HuH-7.5 (cell line): ENCODE results near the gene ANKRD13A.
A peak's percentile ranks its signal among the peaks of the same experiment; 100 is the strongest.
"Not testable (repeated sequence)": the region's sequence is repeated elsewhere in the genome, so short reads cannot be mapped to it uniquely, and the experiment has no call there.

Experiments
- DNase-seq: peaks from one replicate; pipeline ENCODE4 v3.0.0; 2011; ENCODE audit warnings: low spot score

Gene ANKRD13A

DNA sequence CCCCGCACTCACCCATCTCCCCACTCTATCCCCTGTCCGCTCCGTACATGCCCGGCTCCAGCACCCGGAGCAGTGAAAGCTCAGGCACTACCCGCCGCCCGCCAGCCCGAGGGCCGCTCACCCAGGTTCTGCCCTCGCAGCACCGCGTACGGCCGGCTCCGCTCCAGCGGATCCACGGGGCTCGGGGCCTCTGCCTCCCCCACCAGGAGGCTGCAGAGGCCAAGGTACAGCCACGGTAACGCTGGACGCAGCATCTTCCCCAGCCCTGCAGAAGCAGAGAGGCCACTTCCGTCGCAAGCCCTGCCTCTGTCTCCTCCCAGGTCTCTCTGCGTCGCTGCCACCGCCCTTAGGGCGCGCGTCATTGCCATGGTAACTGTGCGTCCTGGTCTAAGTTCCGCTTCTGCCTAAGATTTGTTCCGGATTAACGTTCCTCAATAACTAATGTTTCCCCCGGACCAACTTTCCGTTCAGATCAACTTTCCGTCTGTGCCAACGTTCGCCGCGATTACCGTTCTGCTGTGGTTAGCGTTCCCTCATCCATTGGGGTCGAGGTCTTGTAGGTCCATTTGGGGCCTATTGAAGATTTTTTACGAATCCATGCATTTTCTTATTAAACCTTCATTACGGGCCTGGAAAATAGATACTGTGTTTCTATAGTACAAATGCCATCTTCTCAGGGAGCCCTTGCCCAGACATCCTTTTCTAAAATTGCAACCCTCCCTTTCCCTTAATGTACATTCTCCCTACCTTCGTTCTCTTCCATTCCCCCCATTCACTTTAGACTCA, 49.2 kb downstream of the ANKRD13A start, which contains the start of gene C12orf76:
Gene C12orf76, minus strand, starts transcription at position 281 of the 786 bp plus-strand sequence. Its CDS starts 27 bp downstream, at position 254.
- DNase-seq = peak; percentile 83

DNA sequence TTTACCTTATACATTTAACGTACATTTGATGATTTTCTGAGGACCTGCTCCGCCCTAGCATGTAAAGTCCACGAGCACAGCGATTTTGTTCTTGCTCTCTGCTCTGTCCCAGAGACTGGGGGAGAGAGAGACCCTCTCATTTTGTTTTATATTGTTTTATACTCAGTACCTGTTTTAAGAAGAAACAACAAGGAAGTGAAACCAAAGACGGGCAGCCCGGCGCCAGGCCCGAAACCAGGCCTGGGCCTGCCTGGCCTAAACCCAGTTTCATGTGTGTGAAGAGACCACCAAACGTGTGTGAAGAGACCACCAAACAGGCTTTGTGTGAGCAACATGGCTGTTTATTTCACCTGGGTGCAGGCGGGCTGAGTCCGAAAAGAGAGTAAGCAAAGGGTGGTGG, 49.8 kb downstream of the ANKRD13A start:
- not testable (repeated sequence) for DNase-seq

DNA sequence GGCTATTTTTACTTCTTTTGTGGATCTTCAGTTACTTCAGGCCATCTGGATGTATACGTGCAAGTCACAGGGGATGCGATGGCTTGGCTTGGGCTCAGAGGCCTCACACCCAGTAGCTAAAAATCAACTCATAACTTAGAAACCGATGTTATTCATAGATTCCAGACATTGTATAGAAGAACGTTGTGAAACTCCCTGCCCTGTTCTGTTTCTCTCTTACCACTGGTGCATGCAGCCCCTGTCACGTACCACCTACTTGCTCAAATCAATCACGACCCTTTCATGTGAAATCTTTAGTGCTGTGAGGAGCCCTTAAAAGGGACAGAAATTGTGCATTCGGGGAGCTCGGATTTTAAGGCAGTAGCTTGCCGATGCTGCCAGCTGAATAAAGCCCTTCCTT, 50.4 kb downstream of the ANKRD13A start:
- DNase-seq = not testable (repeated sequence)

GRCh38 chr12:110050927-110051326, 51.7 kb downstream of the ANKRD13A start:
- no peak for DNase-seq

DNA sequence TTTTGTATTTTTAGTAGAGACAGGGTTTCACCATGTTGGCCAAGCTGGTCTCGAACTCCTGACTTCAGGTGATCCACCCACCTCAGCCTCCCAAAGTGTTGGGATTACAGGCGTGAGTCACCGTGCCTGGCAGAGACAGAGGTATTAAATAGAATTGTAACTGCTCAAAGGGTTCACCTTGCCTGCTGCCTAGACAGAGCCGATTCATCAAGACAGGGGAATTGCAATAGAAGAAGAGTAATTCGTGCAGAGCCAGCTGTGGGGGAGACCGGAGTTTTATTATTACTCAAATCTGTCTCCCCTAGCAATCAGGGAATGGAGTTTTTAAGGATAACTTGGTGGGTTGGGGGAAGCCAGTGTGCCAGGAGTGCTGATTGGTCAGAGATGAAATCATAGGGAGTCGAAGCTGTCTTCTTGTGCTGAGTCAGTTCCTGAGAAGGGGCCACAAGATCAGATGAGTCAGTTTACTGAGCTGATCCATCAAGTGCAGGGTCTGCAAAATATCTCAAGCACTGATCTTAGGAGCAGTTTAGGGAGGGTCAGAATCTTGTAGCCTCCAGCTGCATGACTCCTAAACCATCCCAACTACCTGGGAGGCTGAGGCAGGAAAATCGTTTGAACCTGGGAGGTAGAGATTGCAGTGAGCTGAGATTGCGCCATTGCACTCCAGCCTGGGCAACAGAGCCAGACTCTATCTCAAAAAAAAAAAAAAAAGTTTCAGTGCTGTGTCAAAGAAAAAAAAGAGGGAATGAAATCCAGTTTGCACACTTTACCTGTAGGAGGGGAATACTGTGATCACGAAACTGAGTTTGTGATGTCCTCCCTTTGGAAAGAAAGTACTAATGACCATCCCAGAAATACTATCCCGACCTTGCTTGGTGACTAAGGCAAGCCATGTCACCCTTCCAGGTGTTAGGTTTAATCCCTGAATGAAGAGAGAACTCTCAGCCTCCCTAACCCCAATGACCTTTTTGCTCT, 56.4 kb downstream of the ANKRD13A start:
- DNase-seq = not testable (repeated sequence)

DNA sequence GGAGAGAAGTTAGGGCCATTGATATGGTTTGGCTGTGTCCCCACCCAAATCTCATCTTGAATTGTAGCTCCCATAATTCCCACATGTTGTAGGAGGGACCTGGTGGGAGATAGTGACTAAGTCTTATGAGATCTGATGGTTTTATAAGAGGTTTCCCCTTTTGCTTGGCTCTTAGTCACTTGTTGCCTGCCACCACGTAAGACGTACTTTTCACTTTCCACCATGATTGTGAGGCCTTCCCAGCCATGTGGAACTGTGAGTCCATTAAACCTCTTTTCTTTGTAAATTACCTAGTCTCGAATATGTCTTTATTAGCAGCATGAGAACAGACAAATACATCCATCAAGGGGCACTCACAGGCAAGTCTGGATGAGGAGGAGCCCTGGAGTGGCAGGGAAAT, 57.4 kb downstream of the ANKRD13A start:
- not testable (repeated sequence) for DNase-seq

- DNase-seq = no peak
Measured at GRCh38 chr12:110058875-110059615, 59.8 kb downstream of the ANKRD13A start.

GRCh38 chr12:110059651-110060000, 60.4 kb downstream of the ANKRD13A start:
- no peak for DNase-seq

DNA sequence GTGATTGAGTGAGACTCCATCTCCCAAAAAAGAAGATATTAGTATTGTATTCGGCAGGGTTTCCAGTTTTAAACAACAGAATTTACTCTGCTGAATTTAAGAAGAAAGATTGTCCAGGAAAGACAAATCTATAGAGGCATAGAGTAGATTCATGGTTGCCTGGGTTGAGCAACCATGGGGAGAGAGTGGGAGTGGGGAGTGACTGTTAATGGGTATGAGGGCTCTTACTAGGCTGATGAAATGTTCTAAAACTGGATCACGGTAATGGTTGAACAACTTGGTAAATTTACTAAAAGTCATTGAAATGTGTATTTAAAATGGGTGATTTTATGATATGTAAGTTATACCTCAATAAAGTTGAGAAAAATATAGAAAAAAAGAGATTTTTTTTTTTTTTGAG, 63.0 kb downstream of the ANKRD13A start:
- DNase-seq = no peak

- no peak for DNase-seq
Measured at GRCh38 chr12:110065540-110065939, 66.3 kb downstream of the ANKRD13A start.

GRCh38 chr12:110067531-110067930, 68.3 kb downstream of the ANKRD13A start:
- no peak for DNase-seq

DNA sequence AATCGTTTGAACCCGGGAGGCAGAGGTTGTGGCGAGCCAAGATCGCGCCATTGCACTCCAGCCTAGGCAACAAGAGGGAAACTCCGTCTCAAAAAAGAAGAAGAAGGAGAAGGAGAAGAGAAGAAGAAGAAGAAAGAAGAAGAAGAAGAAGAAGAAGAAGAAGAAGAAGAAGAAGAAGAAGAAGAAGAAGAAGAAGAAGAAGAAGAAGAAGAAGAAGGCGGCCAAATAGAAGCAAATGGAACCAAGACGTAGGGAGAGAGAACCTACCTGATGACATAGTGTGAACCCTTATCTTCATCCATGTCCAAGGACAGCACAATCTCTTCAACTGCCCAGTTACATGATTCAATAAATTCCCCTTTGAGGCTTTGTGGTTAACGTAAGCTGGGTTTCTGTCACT, 68.9 kb downstream of the ANKRD13A start:
- not testable (repeated sequence) for DNase-seq

DNA sequence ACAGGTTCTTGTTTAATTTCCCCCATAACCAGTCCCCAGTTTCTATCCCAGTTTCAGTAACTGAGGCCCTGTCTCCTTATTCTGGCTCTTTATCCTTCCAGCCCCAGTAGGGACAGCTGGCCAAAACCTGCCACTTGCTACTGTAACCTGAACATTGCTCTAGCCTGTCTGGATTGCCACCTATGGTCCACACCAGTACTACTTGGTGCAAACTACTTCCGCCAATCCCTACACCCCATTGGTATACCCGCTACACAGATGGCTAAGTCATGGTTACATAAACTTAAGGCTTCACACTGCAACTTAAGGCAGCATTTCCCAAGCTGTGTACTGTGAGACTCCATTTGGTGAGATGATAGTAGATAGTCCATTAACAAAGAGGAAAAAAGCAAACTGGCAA, 69.4 kb downstream of the ANKRD13A start:
- no peak for DNase-seq

GRCh38 chr12:110071504-110071903, 72.3 kb downstream of the ANKRD13A start:
- DNase-seq = no peak

- DNase-seq = no peak
Measured at GRCh38 chr12:110071967-110072366, 72.7 kb downstream of the ANKRD13A start.

DNA sequence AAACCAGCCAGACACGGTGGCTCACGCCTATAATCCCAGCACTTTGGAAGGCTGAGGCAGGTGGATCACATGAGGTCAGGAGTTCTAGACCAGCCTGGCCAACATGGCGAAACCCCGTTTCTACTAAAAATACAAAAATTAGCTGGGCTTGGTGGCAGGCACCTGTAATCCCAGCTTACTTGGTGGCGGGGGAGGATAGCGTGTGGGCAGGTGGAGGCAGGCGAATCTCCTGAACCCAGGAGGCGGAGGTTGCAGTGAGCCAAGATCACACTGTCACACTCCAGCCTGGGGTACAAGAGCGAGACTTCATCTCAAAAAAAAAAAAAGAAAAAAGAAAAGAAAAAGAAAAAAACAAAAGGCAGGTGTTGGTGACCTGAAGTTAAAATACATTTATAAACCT, 73.4 kb downstream of the ANKRD13A start:
- DNase-seq = not testable (repeated sequence)

DNA sequence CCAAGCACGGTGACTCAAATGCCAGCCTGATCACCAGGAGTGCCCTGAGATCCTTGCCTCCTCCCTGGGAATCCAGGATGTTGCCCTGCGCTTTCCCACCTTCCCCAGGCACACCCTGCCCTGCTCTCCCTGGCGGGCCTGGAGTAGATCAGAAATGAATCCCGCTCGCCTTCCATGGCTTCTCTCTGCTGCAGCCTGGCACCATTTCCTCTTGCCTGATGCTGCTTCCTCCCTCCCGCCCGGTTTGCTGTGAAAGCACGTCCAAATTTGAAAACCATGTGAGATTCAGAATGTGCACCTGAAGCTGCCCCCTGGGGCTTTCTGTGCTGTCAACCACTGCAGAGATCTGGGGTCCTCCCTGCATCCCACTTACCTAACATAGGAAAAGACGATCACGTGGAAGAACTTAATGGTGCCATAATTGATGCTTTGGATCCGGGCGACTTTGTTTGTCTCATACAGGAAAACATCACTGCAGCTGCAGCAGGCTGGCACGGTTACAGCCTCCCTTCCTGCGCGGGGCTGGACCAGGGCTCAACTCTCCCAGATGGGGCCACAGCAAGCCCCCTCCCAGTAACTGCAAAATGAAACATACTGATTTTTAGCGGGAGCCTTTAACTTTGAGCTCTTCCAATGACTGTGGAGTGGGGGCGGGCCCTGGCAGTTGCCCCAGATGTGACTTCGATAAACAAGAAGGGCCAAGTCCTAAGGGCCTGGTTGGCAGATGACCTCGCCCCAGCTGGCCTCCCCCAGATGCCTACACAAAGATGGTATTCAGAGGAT, 74.0 kb downstream of the ANKRD13A start:
- no peak for DNase-seq

DNA sequence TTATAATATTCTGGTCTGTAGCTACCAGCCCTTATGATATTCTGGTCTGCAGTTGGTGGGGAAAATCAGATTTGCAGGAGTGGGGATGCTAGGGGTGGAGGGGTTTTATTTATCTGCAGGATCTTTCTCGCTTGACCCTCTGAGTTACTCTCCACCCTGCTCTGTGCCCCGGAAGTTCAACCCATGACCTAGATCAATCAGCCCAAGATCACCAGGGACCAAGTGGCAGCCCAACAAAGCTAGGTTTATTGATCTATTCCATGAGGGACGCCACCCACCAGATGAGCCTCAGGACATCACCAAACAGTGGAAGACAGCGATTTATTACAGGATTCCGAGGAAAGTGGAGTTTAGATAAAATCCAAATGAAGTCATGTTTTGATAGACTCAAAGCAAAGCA, 74.9 kb downstream of the ANKRD13A start:
- DNase-seq = no peak

GRCh38 chr12:110075880-110076279, 76.7 kb downstream of the ANKRD13A start:
- DNase-seq = no peak

DNA sequence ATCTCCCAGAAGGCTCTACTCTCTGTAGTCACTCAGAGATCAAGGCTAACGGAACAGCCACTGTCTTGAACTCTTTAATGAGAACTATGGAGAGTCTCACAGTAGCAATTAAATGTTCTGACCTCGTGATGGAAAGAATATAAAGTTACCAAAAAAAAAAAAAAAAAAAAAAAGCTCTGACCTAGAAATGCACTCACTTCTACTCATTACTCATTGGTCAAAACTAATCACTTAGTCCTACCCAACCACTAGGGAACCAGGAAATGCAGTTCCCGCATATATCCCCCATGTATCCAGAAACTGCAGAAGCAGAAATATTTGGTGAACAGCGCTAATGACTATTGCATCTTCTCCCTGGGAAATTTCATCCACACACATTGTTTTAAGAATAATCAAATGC, 78.6 kb downstream of the ANKRD13A start:
- DNase-seq = no peak
